ENCODE data around the gene SUPT4H1.

Gene SUPT4H1

GRCh38 chr17:58328195-58329034 is 23.6 kb downstream of the SUPT4H1 start, which contains the start of gene TSPOAP1:
TSS of gene TSPOAP1 (minus strand) at chr17:58328795. CDS start at chr17:58327920, 875 bp downstream.
- DNase-seq, result no peak

GRCh38 chr17:58327363-58328194 is 24.4 kb downstream of the SUPT4H1 start:
- DNase-seq, result no peak

- no peak for DNase-seq
These were observed 25.2 kb downstream of the SUPT4H1 start for GRCh38 chr17:58326609-58327362.

- no peak for DNase-seq
These were observed 26.0 kb downstream of the SUPT4H1 start for GRCh38 chr17:58325976-58326468.

GRCh38 chr17:58325289-58325726 is 26.7 kb downstream of the SUPT4H1 start:
- no peak for DNase-seq

GRCh38 chr17:58324409-58325288 is 27.4 kb downstream of the SUPT4H1 start:
- no peak for DNase-seq

GRCh38 chr17:58324056-58324408 is 28.0 kb downstream of the SUPT4H1 start:
- DNase-seq, result no peak

GRCh38 chr17:58323366-58324055 is 28.5 kb downstream of the SUPT4H1 start:
- no peak for DNase-seq

GRCh38 chr17:58322581-58323185 is 29.3 kb downstream of the SUPT4H1 start:
- no peak for DNase-seq

- DNase-seq, result no peak
These were observed 30.2 kb downstream of the SUPT4H1 start for GRCh38 chr17:58321571-58322525.

GRCh38 chr17:58320570-58321323 is 31.3 kb downstream of the SUPT4H1 start:
- DNase-seq, result no peak

GRCh38 chr17:58320163-58320558 is 31.8 kb downstream of the SUPT4H1 start:
- no peak for DNase-seq

GRCh38 chr17:58319173-58320162 is 32.5 kb downstream of the SUPT4H1 start:
- DNase-seq, result no peak

- no peak for DNase-seq
These were observed 33.3 kb downstream of the SUPT4H1 start for GRCh38 chr17:58318627-58319172.

GRCh38 chr17:58318065-58318481 is 33.9 kb downstream of the SUPT4H1 start:
- DNase-seq, result no peak

- no peak for DNase-seq
These were observed 34.5 kb downstream of the SUPT4H1 start for GRCh38 chr17:58317421-58318064.
